Gastroesophageal sphincter (tissue), 3 donors: ENCODE results near the gene LSMEM2.

Experiments
- CTCF ChIP-seq, 4 experiments: fragments of 200-600 bp in 2 of 4; fragments of 450-650 bp in 2 of 4; sonication (generic) in 1 of 4; IDR thresholded peaks; one replicate each; pipeline ENCODE4 v1.5.1; 2017 to 2019; ENCODE audit warnings: antibody characterized with exemption in 4 of 4, mild to moderate bottlenecking in 2 of 4, moderate library complexity in 2 of 4
- POLR2A ChIP-seq, 2 donors: fragments of 450-650 bp; IDR thresholded peaks; one replicate each; pipeline ENCODE4 v1.6.1; 2017; ENCODE audit warnings: antibody characterized with exemption in 2 of 2, mild to moderate bottlenecking in 2 of 2, moderate library complexity in 1 of 2
- POLR2AphosphoS5 ChIP-seq: sonication (generic); formaldehyde crosslinking; IDR thresholded peaks from one replicate; pipeline ENCODE4 v1.6.1; 2017; ENCODE audit warnings: antibody characterized with exemption

- no peak for TF ChIP-seq CTCF (IDR thresholded peaks at IDR 0.05)
- no peak for TF ChIP-seq POLR2AphosphoS5
- TF ChIP-seq POLR2A (IDR thresholded peaks at IDR 0.05): no peak
These were observed 3.5 kb upstream of the LSMEM2 start for GRCh38 chr3:50275141-50275995.
